NOMO-1 (cell line): ENCODE measurements around the gene LGALS7B.
A peak's percentile ranks its signal among the peaks of the same experiment; 100 is the strongest.
"Not testable (repeated sequence)": the region's sequence is repeated elsewhere in the genome, so short reads cannot be mapped to it uniquely, and the experiment has no call there.

Source experiments
- DNase-seq, 2 experiments: peaks; one replicate each; lab custom pipeline; 2025; ENCODE audit not compliant: unreplicated experiment in 2 of 2; lab: John Stamatoyannopoulos, UW

The LGALS7B gene

GRCh38 chr19:38769635-38770211 lies 19.3 kb upstream of the LGALS7B start:
- DNase-seq = peak; percentile 53 to 59

GRCh38 chr19:38770228-38770948 lies 18.6 kb upstream of the LGALS7B start:
- not testable (repeated sequence) for DNase-seq

GRCh38 chr19:38770949-38771275 lies 18.1 kb upstream of the LGALS7B start:
- not testable (repeated sequence) for DNase-seq

- not testable (repeated sequence) for DNase-seq
Observed at GRCh38 chr19:38771569-38771968, 17.4 kb upstream of the LGALS7B start.

- no peak for DNase-seq
Observed at GRCh38 chr19:38773469-38774177, 15.4 kb upstream of the LGALS7B start, which contains the start of gene LGALS7. Gene LGALS7, minus strand, starts transcription at chr19:38773517. Its CDS starts 25 bp downstream, at chr19:38773492.

GRCh38 chr19:38774181-38774950 lies 14.6 kb upstream of the LGALS7B start:
- no peak for DNase-seq

- DNase-seq = no peak
Observed at GRCh38 chr19:38778733-38779132, 10.3 kb upstream of the LGALS7B start.

GRCh38 chr19:38780443-38780842 lies 8.6 kb upstream of the LGALS7B start:
- no peak for DNase-seq

- DNase-seq = no peak
Observed at GRCh38 chr19:38781058-38781457, 7.9 kb upstream of the LGALS7B start.

- not testable (repeated sequence) for DNase-seq
Observed at GRCh38 chr19:38782212-38782611, 6.8 kb upstream of the LGALS7B start.

GRCh38 chr19:38784224-38784623 lies 4.8 kb upstream of the LGALS7B start:
- no peak for DNase-seq

GRCh38 chr19:38785187-38785699 lies 3.8 kb upstream of the LGALS7B start:
- no peak for DNase-seq

GRCh38 chr19:38786061-38786460 lies 2.9 kb upstream of the LGALS7B start:
- not testable (repeated sequence) for DNase-seq

- DNase-seq = no peak
Observed at GRCh38 chr19:38786572-38787265, 2.3 kb upstream of the LGALS7B start.

GRCh38 chr19:38790507-38791403 lies 1.8 kb downstream of the LGALS7B start:
- DNase-seq = not testable (repeated sequence)

- DNase-seq = not testable (repeated sequence)
Observed at GRCh38 chr19:38791451-38792064, 2.6 kb downstream of the LGALS7B start.

- no peak for DNase-seq
Observed at GRCh38 chr19:38792250-38793111, 3.5 kb downstream of the LGALS7B start.

- no peak for DNase-seq
Observed at GRCh38 chr19:38793177-38793576, 4.2 kb downstream of the LGALS7B start.
